Fibroblast of skin of abdomen (primary cell): ENCODE data around the gene SEZ6L.

ENCODE experiments used
- DNase-seq: peaks from one replicate; pipeline ENCODE4 v3.0.0-alpha.2; 2013

SEZ6L gene

DNA sequence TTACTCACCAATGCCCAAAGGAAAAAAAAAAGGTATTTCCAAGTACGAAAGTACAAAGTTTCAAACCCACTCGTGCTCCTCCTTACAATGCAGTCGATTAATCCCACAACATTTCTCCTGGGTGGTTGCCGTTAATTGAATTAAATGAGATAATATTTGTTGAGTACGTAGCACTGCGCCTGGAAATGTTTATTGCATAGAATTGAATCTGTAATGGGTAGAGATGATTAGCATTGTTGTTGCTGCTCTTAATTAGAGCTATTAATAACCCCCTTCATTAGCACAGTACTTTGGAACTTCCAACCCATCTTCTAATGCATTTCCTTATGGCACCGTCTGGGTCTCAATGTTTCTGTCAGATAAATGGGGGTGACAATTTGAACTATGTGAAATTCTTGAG lies 77.3 kb downstream of the SEZ6L start:
- no peak for DNase-seq

DNA sequence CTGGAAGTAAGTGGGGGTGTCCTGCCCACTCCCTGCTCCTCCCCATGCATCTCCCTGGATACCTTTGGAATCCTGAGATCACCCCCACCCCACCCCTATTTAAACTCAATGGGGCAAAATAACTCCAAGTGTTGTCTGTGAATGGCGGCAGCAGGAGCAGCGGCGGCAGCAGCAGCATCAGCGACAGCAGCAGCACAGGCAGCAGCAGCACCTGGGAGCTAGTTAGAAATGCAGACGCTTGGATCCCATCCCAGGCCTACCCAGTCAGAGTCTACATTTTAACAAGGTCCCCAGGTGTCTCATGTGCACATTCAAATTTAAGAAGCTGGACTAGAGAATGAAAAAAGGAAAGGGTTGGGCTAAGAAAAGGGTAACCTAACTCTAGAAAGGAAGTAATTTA lies 82.6 kb downstream of the SEZ6L start:
- DNase-seq, result no peak

DNA sequence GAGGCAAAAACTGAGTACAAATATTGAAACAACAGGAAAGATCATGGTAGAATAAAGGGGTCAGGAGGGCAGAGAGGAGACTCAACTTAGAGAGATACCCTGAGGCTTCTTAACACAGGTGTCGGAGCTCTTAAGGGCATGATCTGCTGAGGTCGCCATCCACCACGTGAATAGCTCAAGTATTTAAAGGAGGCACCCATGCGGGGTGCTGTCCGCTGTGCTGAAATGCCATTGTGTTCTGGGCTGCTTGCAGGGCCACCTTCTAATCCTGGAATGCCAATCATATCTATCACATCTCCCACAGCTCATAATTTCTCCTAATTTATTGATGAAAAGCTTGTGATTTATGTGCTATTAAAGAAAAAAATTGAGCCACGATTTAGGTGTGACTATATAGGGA lies 90.2 kb downstream of the SEZ6L start:
- peak; percentile 27 for DNase-seq

DNA sequence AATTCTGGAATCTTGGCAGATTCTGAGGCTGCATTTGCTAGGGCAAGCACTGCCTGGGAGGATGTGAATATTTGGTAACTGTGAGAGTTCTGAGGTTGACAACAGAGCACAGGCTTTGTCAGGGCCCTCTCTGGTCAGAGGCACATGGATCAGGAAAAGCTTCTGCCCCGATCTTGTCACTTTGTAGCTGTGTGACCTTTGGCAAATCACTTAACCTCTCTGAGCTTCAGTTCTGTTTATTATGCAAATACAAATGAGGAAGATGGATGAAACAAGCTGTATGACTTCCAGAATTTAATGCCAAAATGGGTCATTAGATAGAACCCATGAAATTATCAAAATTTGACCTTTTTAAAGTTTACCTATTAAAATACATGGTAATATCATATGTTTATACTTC lies 94.9 kb downstream of the SEZ6L start:
- no peak for DNase-seq

DNA sequence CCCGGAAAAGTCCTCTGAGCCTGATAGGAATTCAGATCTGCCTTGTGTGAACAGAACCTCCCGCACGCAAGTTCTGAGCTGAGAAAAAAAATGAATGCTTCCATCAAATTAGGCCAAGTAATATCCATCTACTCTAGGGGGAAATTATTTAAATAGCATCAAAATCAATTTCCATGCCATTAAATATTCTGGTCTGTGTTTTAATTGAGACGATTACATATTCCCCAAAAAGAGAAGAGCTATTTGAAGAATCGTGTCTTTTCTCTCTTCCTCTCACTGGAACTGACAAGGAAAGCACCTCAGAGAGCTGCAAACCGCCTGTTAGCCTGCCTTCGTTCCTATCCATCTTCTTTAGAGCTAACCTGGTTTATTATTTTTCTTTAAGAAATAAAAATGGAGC lies 96.0 kb downstream of the SEZ6L start:
- DNase-seq, result no peak

DNA sequence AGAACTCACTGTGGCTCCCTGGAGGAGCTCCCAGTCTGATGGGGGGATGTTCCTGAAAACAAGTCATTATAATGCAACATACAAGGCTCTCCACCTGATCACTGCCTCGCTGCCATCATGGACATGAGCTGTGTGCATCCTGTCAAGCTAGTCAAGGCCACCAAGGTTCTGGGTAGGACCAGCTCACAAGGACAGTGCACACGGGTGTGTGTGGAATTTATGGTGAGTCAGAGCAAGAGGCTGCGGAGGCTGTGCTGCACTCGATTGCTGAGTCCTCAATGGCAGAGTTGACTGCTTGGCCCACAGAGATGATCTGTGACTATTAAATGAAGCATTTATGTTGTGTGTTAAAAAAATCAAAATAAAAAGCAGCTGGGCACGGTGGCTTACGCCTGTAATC lies 96.6 kb downstream of the SEZ6L start:
- DNase-seq, result no peak

DNA sequence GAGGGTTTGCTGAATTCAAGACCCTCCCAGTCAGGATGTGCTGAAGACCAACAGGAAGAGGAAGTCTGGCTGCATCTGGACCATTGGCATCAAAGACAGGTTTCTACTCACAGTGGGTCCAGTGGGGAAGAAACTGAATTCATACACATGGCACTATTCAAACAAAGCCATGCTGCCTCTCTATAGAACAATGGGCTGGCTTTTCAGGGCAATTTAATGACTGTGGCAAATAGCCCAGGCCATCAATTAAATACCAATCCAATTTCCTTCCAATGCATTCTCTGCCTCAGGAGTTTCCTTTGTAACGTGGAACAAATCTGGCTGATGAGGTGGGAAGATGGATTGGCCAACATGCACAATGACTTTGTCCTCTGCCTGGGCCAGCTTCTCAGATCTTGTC lies 98.6 kb downstream of the SEZ6L start:
- no peak for DNase-seq

DNA sequence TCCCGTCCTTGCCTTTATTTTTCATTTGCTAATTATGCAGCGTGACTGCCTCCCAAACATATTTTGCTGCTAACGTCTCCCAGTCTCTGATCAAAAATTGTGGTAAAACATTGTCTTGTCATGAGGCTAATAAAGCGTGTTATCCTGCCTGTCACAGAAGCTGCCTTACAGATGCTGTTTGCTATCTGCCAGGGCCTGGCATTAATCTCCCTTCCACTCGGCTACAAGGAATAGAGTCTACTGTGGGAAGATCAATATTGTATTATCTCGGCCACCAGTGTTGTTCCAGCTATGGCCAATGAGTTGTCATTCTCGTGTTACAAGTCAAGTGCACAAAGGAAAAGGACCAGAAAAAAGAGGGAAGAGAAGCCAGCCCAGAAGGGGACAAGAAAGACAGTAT lies 100.3 kb downstream of the SEZ6L start:
- DNase-seq, result no peak

DNA sequence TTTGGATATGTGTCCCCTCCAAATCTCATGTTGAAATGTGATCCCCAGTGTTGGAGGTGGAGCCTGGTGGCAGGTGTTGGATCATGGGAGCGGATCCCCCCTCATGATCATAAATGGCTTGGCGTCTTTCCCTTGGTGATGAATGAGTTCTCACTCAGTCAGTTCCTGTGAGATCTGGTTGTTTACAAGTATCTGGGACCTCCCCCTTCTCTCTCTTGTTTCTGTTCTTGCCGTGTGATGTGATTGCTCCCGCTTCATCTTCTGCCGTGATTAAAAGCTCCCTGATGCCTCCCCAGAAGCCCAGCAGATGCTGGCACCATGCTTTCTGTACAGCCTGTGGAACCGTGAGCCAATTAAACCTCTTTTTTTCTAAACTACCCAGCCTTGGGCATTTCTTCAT lies 102.2 kb downstream of the SEZ6L start:
- DNase-seq, result no peak

DNA sequence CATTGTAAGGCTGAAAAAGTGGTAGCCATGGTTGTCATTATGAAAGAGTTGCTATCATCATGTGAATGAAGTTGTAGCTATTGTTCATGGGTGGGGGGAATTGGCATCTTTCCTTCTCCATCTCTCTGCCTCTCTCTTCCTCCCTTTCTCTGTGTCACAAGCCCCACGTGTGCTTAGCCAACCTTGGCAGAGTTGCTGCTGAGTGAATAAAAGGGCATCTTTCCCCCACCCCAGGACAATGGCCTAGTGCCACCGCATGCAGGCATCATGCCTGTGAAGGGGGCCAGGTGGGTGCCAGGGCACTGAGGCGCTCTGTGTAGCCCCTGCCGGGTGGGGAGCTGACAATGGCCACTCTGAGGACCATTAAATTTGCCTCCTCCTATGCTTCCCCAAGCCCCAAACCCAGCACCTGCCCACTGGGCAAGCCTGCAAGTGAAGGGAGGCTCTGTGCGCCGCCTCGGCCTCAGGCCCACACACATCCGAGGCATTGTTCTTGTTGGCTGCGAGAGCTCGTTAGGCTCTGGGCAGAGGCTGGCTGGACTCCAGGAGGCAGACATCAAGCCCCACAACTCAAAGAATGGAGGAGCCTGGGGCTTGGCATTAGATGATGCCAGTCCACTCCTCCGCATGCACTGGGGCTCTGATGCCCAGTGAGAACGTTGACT lies 103.9 kb downstream of the SEZ6L start:
- no peak for DNase-seq

DNA sequence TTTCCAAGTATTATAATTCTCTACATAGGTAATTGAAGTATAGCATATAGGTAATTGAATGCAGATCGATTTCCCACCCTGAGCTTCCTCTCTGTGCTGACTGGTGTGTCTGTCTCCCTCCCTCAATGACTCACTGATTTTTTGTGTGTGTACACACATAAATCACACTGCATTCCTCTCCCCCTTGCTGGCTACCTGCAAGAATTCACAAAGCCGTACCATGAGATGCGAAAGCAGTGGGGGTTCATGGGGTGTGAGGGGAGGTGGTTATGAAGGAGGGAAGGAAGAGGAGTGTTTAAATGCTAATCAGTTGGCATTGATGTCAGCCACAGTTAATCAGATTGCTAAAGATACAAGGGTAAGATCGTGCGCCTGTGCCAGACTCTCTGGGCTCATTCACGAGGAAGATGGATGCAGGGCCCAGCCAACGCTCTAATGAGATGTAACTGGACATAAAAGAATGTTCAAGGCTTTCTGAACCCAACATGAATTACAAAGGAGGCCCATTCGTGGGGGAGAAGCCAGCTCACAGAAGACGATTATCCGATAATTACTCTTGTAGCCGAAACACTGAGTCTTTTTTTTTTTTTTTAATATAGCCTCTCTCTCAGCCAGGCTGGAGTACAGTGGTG lies 107.4 kb downstream of the SEZ6L start:
- no peak for DNase-seq

DNA sequence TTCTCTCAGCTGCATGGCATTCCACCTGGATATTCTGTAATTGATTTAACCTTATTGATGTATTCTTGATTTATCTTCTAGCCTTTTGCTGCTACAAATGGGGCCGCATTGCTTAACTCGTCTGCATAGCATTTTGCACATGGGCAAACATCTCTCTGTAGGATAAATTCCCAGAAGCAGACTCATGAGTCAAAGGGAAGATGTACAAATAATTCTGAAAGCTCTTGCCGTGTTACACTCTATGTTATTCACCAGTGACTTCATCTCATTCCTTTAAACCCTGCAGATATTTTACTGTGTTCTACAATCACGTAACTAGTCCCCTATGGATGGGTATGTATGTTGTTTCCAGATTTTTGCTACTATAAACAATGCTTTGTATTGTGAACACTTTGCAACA lies 112.7 kb downstream of the SEZ6L start:
- no peak for DNase-seq

DNA sequence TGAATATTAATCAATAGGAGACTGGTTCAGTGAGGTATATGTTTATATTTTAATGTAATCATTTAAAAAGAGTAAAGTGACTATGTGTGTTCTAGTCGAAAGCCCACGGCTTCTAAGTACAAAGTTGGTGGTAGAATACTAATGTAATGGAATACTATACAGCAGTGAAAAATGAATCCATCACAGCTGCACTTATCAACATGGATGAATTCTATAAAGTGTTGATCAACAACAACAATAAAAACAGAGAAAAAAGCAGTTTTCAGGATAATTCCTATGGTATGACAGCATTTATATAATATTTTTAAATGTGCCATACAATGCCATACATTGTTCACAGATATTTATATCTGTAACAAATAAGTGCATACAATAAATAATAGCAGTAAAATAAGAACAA lies 114.1 kb downstream of the SEZ6L start:
- DNase-seq, result no peak

DNA sequence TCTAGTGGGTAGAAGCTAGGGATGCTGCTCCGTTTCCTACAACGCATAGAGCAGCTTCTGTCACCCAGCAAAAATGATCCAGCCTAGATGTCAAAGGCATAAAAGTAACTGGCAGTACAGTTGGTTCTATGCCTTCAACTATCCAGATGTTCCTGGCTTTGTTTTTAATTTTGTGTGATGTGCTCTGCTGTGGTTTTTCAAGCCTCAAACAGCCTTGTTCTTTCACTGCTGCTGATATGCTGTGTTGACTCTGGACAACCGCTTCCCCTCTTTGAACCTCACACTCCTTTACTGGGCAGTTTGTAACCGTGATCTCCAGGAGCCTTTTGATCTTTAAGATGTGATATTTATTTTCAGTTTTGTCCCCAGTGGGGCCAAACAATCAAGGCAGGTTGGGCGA lies 116.4 kb downstream of the SEZ6L start:
- no peak for DNase-seq

DNA sequence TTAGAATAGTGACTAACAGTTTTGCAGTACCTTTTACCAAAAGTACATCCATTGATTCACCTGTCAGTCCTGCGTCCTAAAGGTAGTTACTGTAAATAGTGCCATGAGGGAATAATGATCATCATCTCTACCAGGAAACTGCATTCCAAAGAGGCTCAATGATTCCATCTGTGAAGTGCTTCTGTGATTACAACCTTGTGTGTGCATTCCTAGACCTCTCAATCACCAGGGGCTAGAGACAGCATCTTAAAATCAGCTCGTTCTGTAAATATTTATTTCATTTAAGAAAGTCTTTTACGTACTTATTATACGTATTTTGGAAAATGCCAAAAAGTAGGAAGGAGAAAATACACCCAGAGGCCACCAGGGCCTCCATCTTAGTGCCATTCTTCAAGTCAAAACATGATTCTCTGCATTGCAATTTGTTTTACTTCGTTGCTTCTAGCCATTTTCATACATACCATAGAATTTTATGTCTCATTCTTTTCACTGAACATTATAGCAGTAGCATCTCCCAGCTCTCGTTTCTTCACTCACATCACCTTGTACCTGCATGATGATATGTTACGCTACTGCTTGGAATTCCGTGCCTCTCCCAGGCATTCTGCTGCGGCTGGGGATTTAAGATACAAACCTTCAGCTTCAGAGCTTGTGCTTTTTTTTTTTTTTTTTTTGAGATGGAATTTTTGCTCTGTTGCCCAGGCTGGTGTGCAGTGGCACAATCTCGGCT lies 117.0 kb downstream of the SEZ6L start:
- no peak for DNase-seq

DNA sequence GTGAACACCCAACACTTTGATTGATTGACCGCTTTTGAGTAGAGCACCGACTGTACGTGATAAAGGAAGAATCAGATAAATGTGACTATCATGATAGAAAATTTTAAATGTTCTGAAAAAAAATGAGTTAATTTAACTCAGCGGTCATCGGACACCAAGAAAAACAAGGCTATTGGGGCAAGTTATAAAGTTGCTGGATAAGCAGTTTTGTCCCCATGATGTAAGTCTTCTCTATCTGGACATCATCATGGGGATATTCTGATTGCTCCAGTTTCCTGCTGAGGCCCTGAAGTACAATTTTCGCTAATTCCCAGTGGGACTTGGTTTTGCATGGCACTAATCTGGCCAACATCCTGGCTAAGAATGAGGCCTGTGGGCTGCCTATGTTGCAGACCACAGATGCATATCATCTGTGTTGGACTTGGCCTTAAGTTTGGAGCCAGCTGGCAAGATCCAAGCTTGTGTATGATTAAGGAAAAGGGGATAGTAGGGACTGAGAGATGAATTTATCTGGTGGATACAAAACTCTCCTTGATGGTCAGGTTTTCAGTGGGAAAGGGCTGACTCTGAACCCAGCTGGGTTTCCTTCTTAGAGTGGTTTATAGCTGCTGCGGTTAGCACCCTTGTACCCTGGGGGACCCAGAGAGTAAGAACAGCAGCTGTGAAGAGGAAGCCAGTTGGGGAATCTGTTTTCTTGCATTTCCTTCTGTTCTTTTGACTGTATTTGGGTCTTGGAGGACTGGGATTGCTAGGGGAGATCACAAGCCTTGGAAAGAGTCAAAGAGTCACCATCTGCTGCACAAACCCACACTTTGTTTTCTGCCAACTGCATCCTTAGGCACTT lies 118.3 kb downstream of the SEZ6L start:
- no peak for DNase-seq

DNA sequence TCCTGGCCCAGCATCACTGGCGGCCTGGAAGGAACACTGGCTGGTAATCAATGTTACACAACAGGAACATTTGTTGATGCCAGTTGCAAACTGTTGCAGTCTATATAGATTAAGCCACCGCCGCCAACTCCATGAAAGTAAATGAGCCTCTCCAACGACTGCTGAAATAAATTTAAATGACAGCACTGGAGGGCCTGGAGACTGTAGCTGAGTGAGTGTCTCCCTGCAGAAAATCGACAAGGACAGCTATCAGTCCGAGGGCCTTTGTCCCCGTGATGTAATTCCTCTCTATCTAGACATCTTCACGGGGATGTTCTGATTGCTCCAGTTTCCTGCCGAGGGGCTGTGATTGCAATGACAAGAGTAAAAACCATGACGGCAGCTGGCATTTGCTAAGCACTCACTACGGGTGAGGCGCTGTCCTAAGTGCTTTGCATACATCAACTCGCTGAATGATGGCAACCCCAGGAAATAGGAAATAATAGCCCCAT lies 120.4 kb downstream of the SEZ6L start:
- no peak for DNase-seq

DNA sequence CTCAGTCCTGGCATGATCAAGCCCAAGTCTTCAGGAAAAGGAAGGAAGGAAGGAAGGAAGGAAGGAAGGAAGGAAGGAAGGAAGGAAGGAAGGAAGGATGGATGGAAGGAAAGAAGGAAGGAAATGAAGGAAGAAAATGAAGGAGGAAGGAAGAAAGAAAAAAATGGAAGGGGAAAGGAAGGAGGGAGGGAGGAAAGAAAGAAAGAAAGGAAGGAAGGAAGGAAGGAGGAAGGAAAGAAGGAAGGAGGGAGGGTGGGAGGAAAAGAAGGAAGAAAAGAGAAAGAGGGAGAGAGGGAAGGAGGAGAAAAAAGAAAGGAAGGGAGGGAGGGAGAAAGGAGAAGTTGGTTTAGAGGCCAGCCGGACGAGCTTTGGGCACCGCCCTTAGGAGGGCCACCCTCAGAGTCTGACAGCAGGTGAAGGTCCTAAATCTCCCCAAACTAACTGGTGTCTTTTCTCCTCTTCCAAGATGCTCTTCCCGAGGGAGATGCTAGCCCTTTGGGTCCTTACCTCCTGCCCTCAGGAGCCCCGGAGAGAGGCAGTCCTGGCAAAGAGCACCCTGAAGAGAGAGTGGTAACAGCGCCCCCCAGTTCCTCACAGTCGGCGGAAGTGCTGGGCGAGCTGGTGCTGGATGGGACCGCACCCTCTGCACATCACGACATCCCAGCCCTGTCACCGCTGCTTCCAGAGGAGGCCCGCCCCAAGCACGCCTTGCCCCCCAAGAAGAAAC lies 122.8 kb downstream of the SEZ6L start:
- DNase-seq, result no peak

DNA sequence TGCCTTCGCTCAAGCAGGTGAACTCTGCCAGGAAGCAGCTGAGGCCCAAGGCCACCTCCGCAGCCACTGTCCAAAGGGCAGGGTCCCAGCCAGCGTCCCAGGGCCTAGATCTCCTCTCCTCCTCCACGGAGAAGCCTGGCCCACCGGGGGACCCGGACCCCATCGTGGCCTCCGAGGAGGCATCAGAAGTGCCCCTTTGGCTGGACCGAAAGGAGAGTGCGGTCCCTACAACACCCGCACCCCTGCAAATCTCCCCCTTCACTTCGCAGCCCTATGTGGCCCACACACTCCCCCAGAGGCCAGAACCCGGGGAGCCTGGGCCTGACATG lies 123.4 kb downstream of the SEZ6L start:
- DNase-seq, result no peak

DNA sequence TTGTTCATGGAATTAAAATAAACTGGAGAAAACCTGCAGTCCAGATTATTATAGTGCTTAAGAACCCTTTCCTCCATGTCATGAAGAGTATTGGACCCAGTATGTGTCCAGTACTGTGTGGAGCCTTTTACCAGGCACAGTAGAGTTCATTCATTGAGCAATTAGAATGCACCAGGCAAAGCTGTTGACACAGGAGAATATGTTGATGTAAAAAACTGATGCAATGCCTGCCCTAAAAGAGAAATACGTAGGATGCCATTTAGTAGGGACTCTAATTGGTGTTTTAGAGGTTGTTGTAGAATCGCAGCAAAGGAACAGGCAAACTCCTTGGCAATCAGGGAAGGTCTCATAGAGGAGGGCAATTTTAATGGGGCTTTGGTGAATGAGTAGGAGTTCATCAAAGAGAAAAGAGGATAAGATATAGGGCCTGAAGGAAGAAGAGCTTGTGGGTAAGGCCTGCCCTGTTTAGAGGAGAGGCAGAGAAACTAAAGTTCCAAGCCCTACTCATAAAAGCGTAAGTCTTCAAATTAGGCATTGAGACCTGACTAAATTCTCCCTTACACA lies 126.4 kb downstream of the SEZ6L start:
- peak; percentile 2 for DNase-seq

DNA sequence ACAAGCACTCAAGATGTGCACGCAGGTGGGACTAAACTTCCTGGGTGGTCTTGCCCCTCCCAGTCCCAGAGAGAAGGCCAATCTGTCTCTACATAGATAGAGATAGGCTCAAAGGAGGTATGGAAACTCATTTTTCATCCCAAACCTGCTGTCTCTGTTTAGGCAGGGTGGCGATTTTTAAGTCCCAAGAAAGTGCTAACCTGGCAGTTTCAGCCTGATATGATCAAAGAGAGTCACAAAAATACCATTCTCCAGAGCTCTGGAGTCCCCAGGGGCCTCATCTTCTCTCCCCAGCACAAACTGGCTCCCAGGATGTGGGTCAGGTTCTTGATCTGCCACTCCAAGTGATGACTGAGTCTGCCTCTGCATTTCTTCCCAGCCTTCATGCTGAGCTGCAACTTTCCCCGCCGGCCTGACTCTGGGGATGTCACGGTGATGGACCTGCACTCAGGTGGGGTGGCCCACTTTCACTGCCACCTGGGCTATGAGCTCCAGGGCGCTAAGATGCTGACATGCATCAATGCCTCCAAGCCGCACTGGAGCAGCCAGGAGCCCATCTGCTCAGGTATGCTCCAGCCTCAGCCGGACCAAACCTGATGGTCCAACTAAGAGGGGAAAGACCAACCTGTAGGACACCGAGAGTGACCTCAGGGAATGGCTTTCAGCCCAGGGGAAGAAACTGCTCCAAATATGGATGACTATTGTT lies 129.5 kb downstream of the SEZ6L start:
- no peak for DNase-seq

DNA sequence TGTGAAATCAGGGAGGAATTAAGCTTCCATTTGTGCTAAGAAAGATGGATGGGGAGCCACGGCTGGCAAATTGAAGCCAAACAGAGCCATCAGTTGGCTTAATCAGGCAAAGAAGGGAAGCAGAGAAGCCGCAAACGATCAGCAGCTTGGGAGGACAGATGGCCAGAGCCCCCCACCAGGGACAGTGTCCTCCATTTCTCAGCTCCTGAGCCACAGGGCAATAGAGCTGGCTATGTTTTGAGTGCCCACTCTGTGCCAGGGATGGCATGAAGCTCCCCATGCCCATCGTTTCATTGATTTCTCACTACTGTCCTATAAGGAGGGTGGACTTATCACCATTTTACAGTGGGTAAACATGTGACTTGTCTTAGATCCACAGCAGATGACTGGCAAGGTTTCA lies 133.5 kb downstream of the SEZ6L start:
- no peak for DNase-seq
